ENCODE measurements around the gene LRP6.

Gene LRP6

GRCh38 chr12:12236896-12237295 is 29.9 kb downstream of the LRP6 start:
- POLR2A ChIA-PET: interaction anchor here (1.1 kb wide), 1 partner anchor 28 kb away, joined by 3 read pairs; no protein-coding TSS in a partner anchor
- CTCF ChIA-PET: interaction anchor here (0.8 kb wide), 1 partner anchor 9 kb away, joined by 3 read pairs; no protein-coding TSS in a partner anchor
- TF ChIP-seq PKNOX1 (IDR thresholded peaks at IDR 0.05) (no peak), FOXM1 (IDR thresholded peaks at IDR 0.05; ENCODE audit: borderline replicate concordance) (no peak), TARDBP (IDR thresholded peaks at IDR 0.05) (no peak), ARNT (IDR thresholded peaks at IDR 0.05) (no peak), HDGF (IDR thresholded peaks at IDR 0.05; ENCODE audit: borderline replicate concordance) (no peak), FOXA1 (IDR thresholded peaks at IDR 0.05) (no peak), LEF1 (IDR thresholded peaks at IDR 0.05; ENCODE audit: borderline replicate concordance) (no peak), ZNF384 (IDR thresholded peaks at IDR 0.05) (no peak), ELF4 (IDR thresholded peaks at IDR 0.05) (no peak), NFRKB (IDR thresholded peaks at IDR 0.05) (no peak), CTBP1 (IDR thresholded peaks at IDR 0.05; ENCODE audit: borderline replicate concordance) (no peak), BHLHE40 (IDR thresholded peaks at IDR 0.05; ENCODE audit: borderline replicate concordance) (no peak), FOXK2 (IDR thresholded peaks at IDR 0.05) (no peak), SP1 (IDR thresholded peaks at IDR 0.05) (no peak), L3MBTL2 (conservative IDR thresholded peaks at IDR 0.05) (no peak), SUZ12 (IDR thresholded peaks at IDR 0.05) (no peak)

GRCh38 chr12:12230275-12230674 is 36.6 kb downstream of the LRP6 start:
- TF ChIP-seq PKNOX1 (IDR thresholded peaks at IDR 0.05): peak; percentile 92
- 0 out of 2 replicates have a peak, but pooled peaks have one; percentile 29 for TF ChIP-seq CTBP1 (IDR thresholded peaks at IDR 0.05; ENCODE audit: borderline replicate concordance)
- 0 out of 2 replicates have a peak, but pooled peaks have one; percentile 30 for TF ChIP-seq ZNF384 (IDR thresholded peaks at IDR 0.05)
- TF ChIP-seq LEF1 (IDR thresholded peaks at IDR 0.05; ENCODE audit: borderline replicate concordance): no peak
- POLR2A ChIA-PET: no interaction called here
- peak; percentile 11 for DNase-seq (ENCODE audit: extremely low spot score)
- CTCF ChIA-PET: no interaction called here

More at GRCh38 chr12:12236896-12237295, 29.9 kb downstream of the LRP6 start:
- no peak for DNase-seq (ENCODE audit: extremely low spot score)

GRCh38 chr12:12229556-12230092 is 37.2 kb downstream of the LRP6 start:
- TF ChIP-seq TARDBP (IDR thresholded peaks at IDR 0.05) (no peak), CTBP1 (IDR thresholded peaks at IDR 0.05; ENCODE audit: borderline replicate concordance) (no peak)
- no peak for DNase-seq (ENCODE audit: extremely low spot score)
- ChIA-PET POLR2A (no interaction called here), CTCF (no interaction called here)

GRCh38 chr12:12228402-12228801 is 38.4 kb downstream of the LRP6 start:
- POLR2A ChIA-PET: no interaction called here
- no peak for DNase-seq (ENCODE audit: extremely low spot score)
- CTCF ChIA-PET: interaction anchor here (1.1 kb wide), 1 partner anchor 9 kb away, joined by 3 read pairs; no protein-coding TSS in a partner anchor
- TF ChIP-seq LEF1 (IDR thresholded peaks at IDR 0.05; ENCODE audit: borderline replicate concordance) (no peak), ZNF384 (IDR thresholded peaks at IDR 0.05) (no peak), FOXA1 (IDR thresholded peaks at IDR 0.05) (no peak), BHLHE40 (IDR thresholded peaks at IDR 0.05; ENCODE audit: borderline replicate concordance) (no peak), FOXK2 (IDR thresholded peaks at IDR 0.05) (no peak), CTBP1 (IDR thresholded peaks at IDR 0.05; ENCODE audit: borderline replicate concordance) (no peak), TARDBP (IDR thresholded peaks at IDR 0.05) (no peak), SUZ12 (IDR thresholded peaks at IDR 0.05) (no peak), PKNOX1 (IDR thresholded peaks at IDR 0.05) (no peak), ARNT (IDR thresholded peaks at IDR 0.05) (no peak), HDGF (IDR thresholded peaks at IDR 0.05; ENCODE audit: borderline replicate concordance) (no peak), NFRKB (IDR thresholded peaks at IDR 0.05) (no peak)

GRCh38 chr12:12226187-12226586 is 40.7 kb downstream of the LRP6 start:
- no peak for TF ChIP-seq TARDBP (IDR thresholded peaks at IDR 0.05)
- TF ChIP-seq PKNOX1 (IDR thresholded peaks at IDR 0.05): no peak
- TF ChIP-seq ARNT (IDR thresholded peaks at IDR 0.05): no peak
- ChIA-PET POLR2A (no interaction called here), CTCF (no interaction called here)
- no peak for DNase-seq (ENCODE audit: extremely low spot score)

GRCh38 chr12:12224240-12224940 is 42.5 kb downstream of the LRP6 start:
- TF ChIP-seq NFRKB (IDR thresholded peaks at IDR 0.05) (no peak), SP1 (IDR thresholded peaks at IDR 0.05) (no peak), LEF1 (IDR thresholded peaks at IDR 0.05; ENCODE audit: borderline replicate concordance) (no peak)
- POLR2A ChIA-PET: no interaction called here
- DNase-seq (ENCODE audit: extremely low spot score): no peak
- CTCF ChIA-PET: no interaction called here

Data from HEK293T (cell line).